SK-N-SH (cell line): Measurements from ENCODE around the gene ADISSP. TPM values are rescaled to one million over a fixed set of nuclear protein-coding genes. Genes with fewer than 3 reads are reported as not detected.

ENCODE experiments used
- CTCF ChIA-PET: fragments of 300-600, 350-600 bp; formaldehyde crosslinking; extraction: SDS; loops from one replicate; lab custom pipeline; 2021; lab: Yijun Ruan, JAX
- POLR2A ChIA-PET: fragments of 350-600 bp; sonication (Branson Sonifier 250); formaldehyde crosslinking; extraction: SDS; loops from one replicate; lab custom pipeline; 2020; ENCODE audit warnings: antibody characterized with exemption, inconsistent platforms; lab: Yijun Ruan, JAX
- DNase-seq: peaks from one replicate; pipeline ENCODE4 v3.0.0; 2012
- H2AFZ ChIP-seq: fragments of 200-600 bp; sonication (generic); 2 replicates; pipeline ENCODE4 v1.8.1; 2016; ENCODE audit warnings: antibody characterized with exemption, mild to moderate bottlenecking, low read depth
- H3F3A ChIP-seq: fragments of 200-600 bp; sonication (generic); replicated peaks from 2 replicates; pipeline ENCODE3; 2016; ENCODE audit warnings: antibody characterized with exemption, mild to moderate bottlenecking; ENCODE audit not compliant: insufficient read depth
- H3K27ac ChIP-seq, 2 experiments: fragments of 200-500 bp in 1 of 2; fragments of 200-600 bp in 1 of 2; sonication (Bioruptor generic) in 1 of 2; sonication (generic), shearing (Covaris generic) in 1 of 2; 2 replicates each; pipeline versions ENCODE4 v1.5.1 to v1.6.1; 2014 to 2016; ENCODE audit warnings: low read depth in 2 of 2, inconsistent platforms in 1 of 2, low read length in 1 of 2, mild to moderate bottlenecking in 1 of 2, mixed read lengths in 1 of 2
- H3K27me3 ChIP-seq: fragments of 200-600 bp; sonication (generic), shearing (Covaris generic); 2 replicates; pipeline ENCODE4 v1.6.1; 2016; ENCODE audit warnings: mixed run types; ENCODE audit not compliant: insufficient read depth
- H3K36me3 ChIP-seq, 2 experiments: fragments of 200-500 bp in 1 of 2; fragments of 200-600 bp in 1 of 2; sonication (Bioruptor generic) in 1 of 2; sonication (generic) in 1 of 2; replicated peaks in 1 of 2; 2 replicates each; pipeline versions ENCODE3 to v1.5.1; 2014 to 2016; ENCODE audit warnings: low read length in 1 of 2, mild to moderate bottlenecking in 1 of 2; ENCODE audit not compliant: insufficient read depth in 2 of 2, control insufficient read depth in 1 of 2
- H3K4me1 ChIP-seq, 2 experiments: fragments of 200-500 bp in 1 of 2; fragments of 200-600 bp in 1 of 2; sonication (Bioruptor generic) in 1 of 2; sonication (generic), shearing (Covaris generic) in 1 of 2; 2 replicates each; pipeline versions ENCODE4 v1.5.1 to v1.6.1; 2014 to 2016; ENCODE audit warnings: low read depth in 1 of 2, low read length in 1 of 2, mixed run types in 1 of 2; ENCODE audit not compliant: insufficient read depth in 2 of 2, control insufficient read depth in 1 of 2
- H3K4me2 ChIP-seq: fragments of 200-600 bp; sonication (generic), shearing (Covaris generic); 2 replicates; pipeline ENCODE4 v1.6.1; 2017; ENCODE audit warnings: mixed run types
- H3K4me3 ChIP-seq, 2 experiments: fragments of 200-500 bp in 1 of 2; fragments of 200-600 bp in 1 of 2; sonication (Bioruptor generic) in 1 of 2; sonication (generic), shearing (Covaris generic) in 1 of 2; 2 replicates each; pipeline versions ENCODE4 v1.5.1 to v1.8.1; 2014 to 2016; ENCODE audit warnings: low read depth in 2 of 2, inconsistent platforms in 1 of 2, low read length in 1 of 2, mild to moderate bottlenecking in 1 of 2, mixed read lengths in 1 of 2, moderate library complexity in 1 of 2
- H3K79me2 ChIP-seq: fragments of 200-600 bp; sonication (generic); 2 replicates; pipeline ENCODE4 v1.8.1; 2017; ENCODE audit warnings: mild to moderate bottlenecking; ENCODE audit not compliant: insufficient read depth
- H3K9ac ChIP-seq: fragments of 200-600 bp; sonication (generic); 2 replicates; pipeline ENCODE4 v1.6.1; 2017; ENCODE audit warnings: mixed run types
- H3K9me2 ChIP-seq: fragments of 200-600 bp; sonication (generic); 2 replicates; pipeline ENCODE4 v1.6.1; 2017; ENCODE audit warnings: mixed run types
- H3K9me3 ChIP-seq: fragments of 200-600 bp; sonication (generic); 2 replicates; pipeline ENCODE4 v1.6.1; 2017; ENCODE audit warnings: mixed run types, mild to moderate bottlenecking, moderate library complexity
- H4K20me1 ChIP-seq: fragments of 200-600 bp; sonication (generic); 2 replicates; pipeline ENCODE4 v1.6.1; 2017; ENCODE audit warnings: mild to moderate bottlenecking, mixed run types; ENCODE audit not compliant: insufficient read depth
- EP300 ChIP-seq, 2 experiments: IDR thresholded peaks; 2 replicates each; pipeline versions ENCODE4 v1.4.0 to v1.6.1; 2012; ENCODE audit warnings: borderline replicate concordance in 1 of 2, low read depth in 1 of 2, low read length in 1 of 2
- EZH2phosphoT487 ChIP-seq: fragments of 200-600 bp; sonication (generic); IDR thresholded peaks from 2 replicates; pipeline ENCODE4 v1.6.1; 2017; ENCODE audit warnings: low read depth, mixed run types, mild to moderate bottlenecking, antibody characterized with exemption, moderate library complexity, borderline replicate concordance
- NFIC ChIP-seq: IDR thresholded peaks from 2 replicates; pipeline ENCODE4 v1.4.0; 2012; ENCODE audit warnings: borderline replicate concordance
- NRF1 ChIP-seq: IDR thresholded peaks from 2 replicates; pipeline ENCODE4 v1.6.1; 2012; ENCODE audit warnings: low read depth, mild to moderate bottlenecking, low read length
- RAD21 ChIP-seq: IDR thresholded peaks from 2 replicates; pipeline ENCODE4 v1.6.1; 2012; ENCODE audit warnings: mild to moderate bottlenecking, low read length
- SMC3 ChIP-seq: IDR thresholded peaks from 2 replicates; pipeline ENCODE4 v1.6.1; 2012; ENCODE audit warnings: low read depth, low read length, improper control_type of control experiment
- TCF12 ChIP-seq: IDR thresholded peaks from 2 replicates; pipeline ENCODE4 v1.4.0; 2012
- TEAD4 ChIP-seq: IDR thresholded peaks from 2 replicates; pipeline ENCODE4 v1.4.0; 2012; ENCODE audit warnings: mild to moderate bottlenecking, borderline replicate concordance; ENCODE audit not compliant: insufficient read depth
- WGBS: methylation state at CpG from one replicate; pipeline ENCODE4 v1.1.6; 2017; ENCODE audit warnings: low lambda C conversion rate; 5-methylcytosine and 5-hydroxymethylcytosine counted together
- polyA plus RNA-seq, 3 experiments: library from polyadenylated mRNA; depleted of rRNA; stranded (reverse); fragments of >200 nt; gene quantifications; 2 replicates each; pipeline ENCODE4 v1.2.3, GENCODE V29; 2012
- TF ChIP-seq, protein P1 (sequence below): IDR thresholded peaks from 2 replicates; pipeline ENCODE4 v1.4.0; 2012; ENCODE audit warnings: low read depth, borderline replicate concordance
- TF ChIP-seq, protein P2 (sequence below): IDR thresholded peaks from 2 replicates; pipeline ENCODE4 v1.4.0; 2012; ENCODE audit warnings: low read depth, borderline replicate concordance
- TF ChIP-seq, protein P3 (sequence below): IDR thresholded peaks from 2 replicates; pipeline ENCODE4 v1.6.1; 2012; ENCODE audit warnings: mild to moderate bottlenecking, low read depth, low read length, moderate library complexity

ADISSP gene
- polyA plus RNA-seq, 1 of the 3 experiments (the other 2 are of a cell fraction), result 73.9 TPM

DNA sequence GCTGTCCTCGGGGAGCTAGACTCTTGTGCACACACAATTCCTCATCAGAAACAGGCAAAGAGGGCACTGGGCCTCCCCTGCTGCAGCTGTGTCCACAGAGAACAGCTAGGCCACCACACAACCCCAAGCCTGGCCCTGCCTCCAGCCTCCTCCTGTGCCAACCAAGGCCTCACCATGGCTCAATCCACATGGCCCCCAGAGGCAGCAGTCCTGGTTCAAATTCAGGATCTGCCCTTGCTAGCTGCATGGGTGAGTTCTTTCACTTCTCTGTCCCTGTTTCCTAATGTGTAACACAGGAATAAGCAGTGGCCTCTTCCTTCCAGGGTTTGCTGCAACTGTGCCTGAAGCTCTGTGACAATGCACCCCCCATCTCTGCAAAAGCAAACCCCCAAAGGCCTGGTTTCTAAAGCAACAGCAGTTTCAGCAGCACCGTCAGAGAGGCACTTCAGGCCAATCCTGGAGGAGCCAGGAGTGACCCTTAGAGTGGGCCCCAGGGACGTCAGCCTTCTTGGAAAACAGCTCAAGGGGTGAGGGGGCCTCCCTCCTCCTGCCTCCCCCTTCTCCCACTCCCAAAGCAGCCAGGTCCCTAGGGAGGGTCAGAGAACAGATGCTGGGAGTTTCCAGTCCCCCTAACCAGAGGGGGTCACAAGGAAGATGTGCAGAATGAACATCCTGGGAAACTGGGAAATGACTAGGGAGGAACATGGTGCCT, 2.2 kb downstream of the ADISSP start:
- no peaks in the 10 kb centered on the region for H4K20me1 ChIP-seq
- TF ChIP-seq EP300 (IDR thresholded peaks at IDR 0.05; ENCODE audit: borderline replicate concordance in 1 of 2, low read depth in 1 of 2, low read length in 1 of 2) (no peak), TEAD4 (no peak), NRF1 (no peak), NFIC (no peak), EZH2phosphoT487 (no peak), SMC3 (no peak), RAD21 (no peak), TCF12 (no peak)
- TF ChIP-seq, protein P1, sequence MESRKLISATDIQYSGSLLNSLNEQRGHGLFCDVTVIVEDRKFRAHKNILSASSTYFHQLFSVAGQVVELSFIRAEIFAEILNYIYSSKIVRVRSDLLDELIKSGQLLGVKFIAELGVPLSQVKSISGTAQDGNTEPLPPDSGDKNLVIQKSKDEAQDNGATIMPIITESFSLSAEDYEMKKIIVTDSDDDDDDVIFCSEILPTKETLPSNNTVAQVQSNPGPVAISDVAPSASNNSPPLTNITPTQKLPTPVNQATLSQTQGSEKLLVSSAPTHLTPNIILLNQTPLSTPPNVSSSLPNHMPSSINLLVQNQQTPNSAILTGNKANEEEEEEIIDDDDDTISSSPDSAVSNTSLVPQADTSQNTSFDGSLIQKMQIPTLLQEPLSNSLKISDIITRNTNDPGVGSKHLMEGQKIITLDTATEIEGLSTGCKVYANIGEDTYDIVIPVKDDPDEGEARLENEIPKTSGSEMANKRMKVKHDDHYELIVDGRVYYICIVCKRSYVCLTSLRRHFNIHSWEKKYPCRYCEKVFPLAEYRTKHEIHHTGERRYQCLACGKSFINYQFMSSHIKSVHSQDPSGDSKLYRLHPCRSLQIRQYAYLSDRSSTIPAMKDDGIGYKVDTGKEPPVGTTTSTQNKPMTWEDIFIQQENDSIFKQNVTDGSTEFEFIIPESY, result no peak
- TF ChIP-seq, protein P2, sequence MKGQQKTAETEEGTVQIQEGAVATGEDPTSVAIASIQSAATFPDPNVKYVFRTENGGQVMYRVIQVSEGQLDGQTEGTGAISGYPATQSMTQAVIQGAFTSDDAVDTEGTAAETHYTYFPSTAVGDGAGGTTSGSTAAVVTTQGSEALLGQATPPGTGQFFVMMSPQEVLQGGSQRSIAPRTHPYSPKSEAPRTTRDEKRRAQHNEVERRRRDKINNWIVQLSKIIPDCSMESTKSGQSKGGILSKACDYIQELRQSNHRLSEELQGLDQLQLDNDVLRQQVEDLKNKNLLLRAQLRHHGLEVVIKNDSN, result no peak
- TF ChIP-seq, protein P3, sequence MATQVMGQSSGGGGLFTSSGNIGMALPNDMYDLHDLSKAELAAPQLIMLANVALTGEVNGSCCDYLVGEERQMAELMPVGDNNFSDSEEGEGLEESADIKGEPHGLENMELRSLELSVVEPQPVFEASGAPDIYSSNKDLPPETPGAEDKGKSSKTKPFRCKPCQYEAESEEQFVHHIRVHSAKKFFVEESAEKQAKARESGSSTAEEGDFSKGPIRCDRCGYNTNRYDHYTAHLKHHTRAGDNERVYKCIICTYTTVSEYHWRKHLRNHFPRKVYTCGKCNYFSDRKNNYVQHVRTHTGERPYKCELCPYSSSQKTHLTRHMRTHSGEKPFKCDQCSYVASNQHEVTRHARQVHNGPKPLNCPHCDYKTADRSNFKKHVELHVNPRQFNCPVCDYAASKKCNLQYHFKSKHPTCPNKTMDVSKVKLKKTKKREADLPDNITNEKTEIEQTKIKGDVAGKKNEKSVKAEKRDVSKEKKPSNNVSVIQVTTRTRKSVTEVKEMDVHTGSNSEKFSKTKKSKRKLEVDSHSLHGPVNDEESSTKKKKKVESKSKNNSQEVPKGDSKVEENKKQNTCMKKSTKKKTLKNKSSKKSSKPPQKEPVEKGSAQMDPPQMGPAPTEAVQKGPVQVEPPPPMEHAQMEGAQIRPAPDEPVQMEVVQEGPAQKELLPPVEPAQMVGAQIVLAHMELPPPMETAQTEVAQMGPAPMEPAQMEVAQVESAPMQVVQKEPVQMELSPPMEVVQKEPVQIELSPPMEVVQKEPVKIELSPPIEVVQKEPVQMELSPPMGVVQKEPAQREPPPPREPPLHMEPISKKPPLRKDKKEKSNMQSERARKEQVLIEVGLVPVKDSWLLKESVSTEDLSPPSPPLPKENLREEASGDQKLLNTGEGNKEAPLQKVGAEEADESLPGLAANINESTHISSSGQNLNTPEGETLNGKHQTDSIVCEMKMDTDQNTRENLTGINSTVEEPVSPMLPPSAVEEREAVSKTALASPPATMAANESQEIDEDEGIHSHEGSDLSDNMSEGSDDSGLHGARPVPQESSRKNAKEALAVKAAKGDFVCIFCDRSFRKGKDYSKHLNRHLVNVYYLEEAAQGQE, result no peak
- H3K36me3 ChIP-seq, result no peaks in the 10 kb centered on the region
- H3K79me2 ChIP-seq, result peaks cover 11% of the 10 kb centered on the region; the same call in 1 of the 2 replicates
- peaks cover 17% of the 10 kb centered on the region for H3F3A ChIP-seq
- no peak overlapping the region for H3K4me3 ChIP-seq
- no peak overlapping the region for H3K4me2 ChIP-seq
- H2AFZ ChIP-seq, result no peak overlapping the region
- H3K27me3 ChIP-seq, result no peaks in the 10 kb centered on the region
- H3K9me2 ChIP-seq, result no peaks in the 10 kb centered on the region
- WGBS, result 88% methylated on average over 3 of the region's 3 CpGs
- no peaks in the 10 kb centered on the region for H3K9me3 ChIP-seq
- ChIA-PET POLR2A (no interaction called here), CTCF (interaction anchor here (1.0 to 13.1 kb wide), 7 partner anchors 14 to 89 kb away, joined by 3 to 151 read pairs (median 4); no protein-coding TSS in a partner anchor)
- H3K9ac ChIP-seq, result no peak overlapping the region
- H3K4me1 ChIP-seq, result peaks cover 9 to 22% of the 10 kb centered on the region in 2 experiments; a peak in 3 of 4 replicates
- H3K27ac ChIP-seq, result no peak overlapping the region
- DNase-seq, result no peak
